Hepatocyte (in vitro differentiated cells): ENCODE data around the gene ELMOD3. TPM values are rescaled to one million over a fixed set of nuclear protein-coding genes. Genes with fewer than 3 reads are reported as not detected.

Experiments used
- DNase-seq: peaks from one replicate; pipeline ENCODE4 v3.0.0-alpha.2; 2016; ENCODE audit warnings: low spot score
- H2AFZ ChIP-seq: fragments of 200-600 bp; sonication (generic); 2 replicates; pipeline ENCODE4 v1.6.0; 2016; ENCODE audit warnings: antibody characterized with exemption, mild to moderate bottlenecking
- H3K27ac ChIP-seq: fragments of 200-600 bp; sonication (generic); 2 replicates; pipeline ENCODE4 v1.5.1; 2016; ENCODE audit warnings: mild to moderate bottlenecking
- H3K27me3 ChIP-seq: fragments of 200-600 bp; sonication (generic); 2 replicates; pipeline ENCODE4 v1.6.1; 2016
- H3K36me3 ChIP-seq: fragments of 200-600 bp; sonication (generic); replicated peaks from 2 replicates; pipeline ENCODE4 v1.5.1; 2016; ENCODE audit warnings: low read depth; ENCODE audit not compliant: insufficient read depth
- H3K4me1 ChIP-seq: fragments of 200-600 bp; sonication (generic); 2 replicates; pipeline ENCODE4 v1.5.1; 2016; ENCODE audit warnings: mild to moderate bottlenecking, moderate library complexity; ENCODE audit not compliant: insufficient read depth
- H3K4me2 ChIP-seq: fragments of 200-600 bp; sonication (generic); 2 replicates; pipeline ENCODE4 v1.6.0; 2016
- H3K4me3 ChIP-seq: fragments of 200-600 bp; sonication (generic); 2 replicates; pipeline ENCODE4 v1.5.1; 2016; ENCODE audit warnings: mild to moderate bottlenecking
- H3K79me2 ChIP-seq: fragments of 200-600 bp; sonication (generic); 2 replicates; pipeline ENCODE4 v1.6.0; 2017; ENCODE audit warnings: mild to moderate bottlenecking
- H3K9me2 ChIP-seq: fragments of 200-600 bp; sonication (generic); replicated peaks from 2 replicates; pipeline ENCODE4 v1.6.0; 2017; ENCODE audit warnings: mild to moderate bottlenecking; ENCODE audit not compliant: insufficient read depth
- H3K9me3 ChIP-seq: fragments of 200-600 bp; sonication (generic); 2 replicates; pipeline ENCODE4 v1.5.1; 2016; ENCODE audit warnings: low read depth, mild to moderate bottlenecking
- H4K20me1 ChIP-seq: fragments of 200-600 bp; sonication (generic); 2 replicates; pipeline ENCODE4 v1.6.0; 2016; ENCODE audit warnings: mild to moderate bottlenecking; ENCODE audit not compliant: insufficient read depth, poor library complexity, severe bottlenecking
- CTCF ChIP-seq: fragments of 200-600 bp; sonication (generic); IDR thresholded peaks from 2 replicates; pipeline ENCODE4 v1.5.1; 2016; ENCODE audit warnings: antibody characterized with exemption, mild to moderate bottlenecking; ENCODE audit not compliant: poor library complexity
- EZH2 ChIP-seq: fragments of 200-600 bp; sonication (generic); IDR thresholded peaks from 2 replicates; pipeline ENCODE4 v1.6.1; 2016; ENCODE audit warnings: antibody characterized with exemption, mild to moderate bottlenecking, borderline replicate concordance
- EZH2phosphoT487 ChIP-seq: fragments of 200-600 bp; sonication (generic); IDR thresholded peaks from one replicate; pipeline ENCODE4 v1.6.1; 2018; ENCODE audit warnings: antibody characterized with exemption, mild to moderate bottlenecking, low read depth, moderate library complexity; ENCODE audit not compliant: unreplicated experiment, severe bottlenecking
- WGBS: methylation state at CpG from one replicate; pipeline ENCODE4 v1.1.6; 2016; ENCODE audit warnings: low lambda C conversion rate; ENCODE audit errors: missing lambda C conversion rate; 5-methylcytosine and 5-hydroxymethylcytosine counted together
- polyA plus RNA-seq: library from polyadenylated mRNA; unstranded; fragments of >200 nt; fragmentation: Nextera tagmentation; extraction: Ambion mirVana; gene quantifications from 2 replicates; pipeline ENCODE4 v1.2.1, GENCODE V29; 2016
- total RNA-seq: library from RNA; depleted of rRNA; stranded (reverse); fragments of >200 nt; gene quantifications from 2 replicates; pipeline ENCODE4 v1.2.3, GENCODE V29; 2014

Gene ELMOD3
- total RNA-seq (17.6 and 25.1 TPM in 2 replicates), polyA plus RNA-seq (16.4 and 18.1 TPM in 2 replicates)

DNA sequence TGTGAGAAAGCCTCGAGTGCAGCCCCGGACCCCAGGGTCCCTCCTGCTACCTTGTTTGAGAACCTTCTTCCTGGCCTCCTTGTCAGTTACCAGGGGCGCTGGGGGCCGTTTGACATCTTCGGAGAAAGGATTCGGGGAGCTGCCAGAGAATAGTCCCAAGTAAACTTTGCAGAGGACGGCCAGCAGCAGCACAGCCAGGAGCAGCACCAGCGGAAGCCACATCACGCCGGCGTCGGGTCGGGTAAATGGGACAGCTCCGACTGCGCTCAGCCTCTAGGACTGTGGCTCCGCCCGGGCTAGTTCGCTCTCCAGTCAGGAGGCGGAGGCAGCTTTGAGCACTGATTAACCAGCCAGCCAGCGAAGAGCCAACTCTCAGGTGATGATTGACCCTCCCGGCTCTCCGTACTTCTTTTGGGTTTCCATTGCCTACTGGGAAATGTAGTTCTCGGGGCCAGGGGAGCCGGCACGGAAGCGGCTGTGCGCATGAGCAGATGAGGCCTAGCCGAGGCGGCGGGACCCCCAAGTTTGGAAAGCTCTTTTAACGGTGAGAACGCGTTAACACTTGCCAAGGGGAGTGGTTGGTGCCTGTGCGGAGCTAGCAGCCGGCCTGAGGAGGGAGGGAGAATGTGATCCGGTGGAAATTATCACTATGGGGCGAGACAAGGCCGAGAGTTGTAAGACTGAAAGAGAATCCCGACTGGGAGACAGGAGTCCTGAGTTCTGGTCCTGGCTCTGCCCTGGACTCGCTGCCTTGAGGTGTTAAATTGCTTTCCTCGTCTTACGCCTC lies at the start of gene ELMOD3, which contains the start of gene RETSAT:
Gene ELMOD3, plus strand, starts transcription at position 484 of the 787 bp plus-strand sequence. CDS start 2,430 bp downstream, outside the sequence.
Gene RETSAT, minus strand, starts transcription at position 243 of the 787 bp plus-strand sequence. Its CDS starts 21 bp downstream, at position 222.
- Histone ChIP-seq H3K79me2 (peaks cover 44% of the 10 kb centered on the region), H2AFZ (peak within 1 kb of the TSS; percentile 78), H4K20me1 (no peaks in the 10 kb centered on the region), H3K4me3 (peak within 1 kb of the TSS; percentile 59), H3K4me2 (peak within 1 kb of the TSS; percentile 91), H3K27me3 (no peaks in the 10 kb centered on the region), H3K36me3 (no peaks in the 10 kb centered on the region), H3K9me3 (no peaks in the 10 kb centered on the region), H3K4me1 (peaks cover 10% of the 10 kb centered on the region), H3K27ac (peak within 1 kb of the TSS; percentile 81), H3K9me2 (no peaks in the 10 kb centered on the region)
- DNase-seq: peak; percentile 99
- WGBS: 1% methylated on average over 42 of the region's 42 CpGs
- TF ChIP-seq EZH2phosphoT487 (no peak), CTCF (no peak)

DNA sequence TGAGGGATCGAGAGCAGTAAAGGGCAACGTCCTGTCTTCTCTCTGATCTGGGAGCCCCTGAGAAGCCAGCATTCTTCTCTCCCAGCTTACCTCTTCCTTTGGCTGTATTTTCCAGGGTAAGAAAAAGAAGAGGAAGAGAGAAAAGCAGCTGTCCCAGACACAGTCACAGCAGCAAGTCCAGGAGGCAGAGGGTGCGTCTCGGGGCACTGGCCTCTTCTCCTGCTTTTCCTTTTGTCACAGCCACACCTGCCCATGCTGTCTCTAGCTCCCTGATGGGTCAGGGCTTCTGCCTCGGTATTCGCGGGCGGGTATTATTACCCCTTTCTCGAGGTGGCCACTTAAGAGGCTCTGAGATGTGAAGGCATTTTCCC lies 47.1 kb upstream of the ELMOD3 start:
- Histone ChIP-seq H3K36me3 (no peaks in the 10 kb centered on the region), H2AFZ (no peak overlapping the region), H3K4me1 (no peaks in the 10 kb centered on the region), H3K4me3 (no peak overlapping the region), H3K9me2 (no peaks in the 10 kb centered on the region), H3K4me2 (peak overlapping the region; percentile 24), H3K27me3 (no peaks in the 10 kb centered on the region), H3K27ac (peak overlapping the region; percentile 82), H3K9me3 (no peaks in the 10 kb centered on the region), H4K20me1 (no peaks in the 10 kb centered on the region), H3K79me2 (no peaks in the 10 kb centered on the region)
- no peak for DNase-seq
- 91% methylated on average over 9 of the region's 9 CpGs for WGBS
- TF ChIP-seq CTCF (no peak), EZH2 (no peak)

- WGBS: 65% methylated on average over 5 of the region's 6 CpGs
- H3K36me3 ChIP-seq: no peaks in the 10 kb centered on the region
- no peaks in the 10 kb centered on the region for H3K79me2 ChIP-seq
Observed at GRCh38 chr2:85308201-85308600, 46.4 kb upstream of the ELMOD3 start.

More at GRCh38 chr2:85308201-85308600, 46.4 kb upstream of the ELMOD3 start:
- H4K20me1 ChIP-seq: no peaks in the 10 kb centered on the region
- no peak overlapping the region for H3K4me3 ChIP-seq
- no peaks in the 10 kb centered on the region for H3K9me3 ChIP-seq
- H3K9me2 ChIP-seq: no peaks in the 10 kb centered on the region
- no peak overlapping the region for H3K27ac ChIP-seq
- no peak overlapping the region for H3K4me2 ChIP-seq
- H3K4me1 ChIP-seq: no peaks in the 10 kb centered on the region
- H2AFZ ChIP-seq: no peak overlapping the region
- no peak for TF ChIP-seq EZH2phosphoT487
- TF ChIP-seq CTCF: no peak
- TF ChIP-seq EZH2: no peak
- no peak for DNase-seq
- no peaks in the 10 kb centered on the region for H3K27me3 ChIP-seq
